Suppressor macrophage treated with lipopolysaccharide for 1 hour (primary cell): ENCODE data around the gene SORBS2.
"Not testable (repeated sequence)": the region's sequence is repeated elsewhere in the genome, so short reads cannot be mapped to it uniquely, and the experiment has no call there.

Experiments
- DNase-seq, 3 donors: peaks; one replicate each; pipeline ENCODE4 v3.0.0-alpha.2; 2020 to 2022

Gene SORBS2, protein sequence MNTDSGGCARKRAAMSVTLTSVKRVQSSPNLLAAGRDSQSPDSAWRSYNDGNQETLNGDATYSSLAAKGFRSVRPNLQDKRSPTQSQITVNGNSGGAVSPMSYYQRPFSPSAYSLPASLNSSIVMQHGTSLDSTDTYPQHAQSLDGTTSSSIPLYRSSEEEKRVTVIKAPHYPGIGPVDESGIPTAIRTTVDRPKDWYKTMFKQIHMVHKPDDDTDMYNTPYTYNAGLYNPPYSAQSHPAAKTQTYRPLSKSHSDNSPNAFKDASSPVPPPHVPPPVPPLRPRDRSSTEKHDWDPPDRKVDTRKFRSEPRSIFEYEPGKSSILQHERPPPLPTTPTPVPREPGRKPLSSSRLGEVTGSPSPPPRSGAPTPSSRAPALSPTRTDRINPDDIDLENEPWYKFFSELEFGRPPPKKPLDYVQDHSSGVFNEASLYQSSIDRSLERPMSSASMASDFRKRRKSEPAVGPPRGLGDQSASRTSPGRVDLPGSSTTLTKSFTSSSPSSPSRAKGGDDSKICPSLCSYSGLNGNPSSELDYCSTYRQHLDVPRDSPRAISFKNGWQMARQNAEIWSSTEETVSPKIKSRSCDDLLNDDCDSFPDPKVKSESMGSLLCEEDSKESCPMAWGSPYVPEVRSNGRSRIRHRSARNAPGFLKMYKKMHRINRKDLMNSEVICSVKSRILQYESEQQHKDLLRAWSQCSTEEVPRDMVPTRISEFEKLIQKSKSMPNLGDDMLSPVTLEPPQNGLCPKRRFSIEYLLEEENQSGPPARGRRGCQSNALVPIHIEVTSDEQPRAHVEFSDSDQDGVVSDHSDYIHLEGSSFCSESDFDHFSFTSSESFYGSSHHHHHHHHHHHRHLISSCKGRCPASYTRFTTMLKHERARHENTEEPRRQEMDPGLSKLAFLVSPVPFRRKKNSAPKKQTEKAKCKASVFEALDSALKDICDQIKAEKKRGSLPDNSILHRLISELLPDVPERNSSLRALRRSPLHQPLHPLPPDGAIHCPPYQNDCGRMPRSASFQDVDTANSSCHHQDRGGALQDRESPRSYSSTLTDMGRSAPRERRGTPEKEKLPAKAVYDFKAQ (N-terminal part only)

DNA sequence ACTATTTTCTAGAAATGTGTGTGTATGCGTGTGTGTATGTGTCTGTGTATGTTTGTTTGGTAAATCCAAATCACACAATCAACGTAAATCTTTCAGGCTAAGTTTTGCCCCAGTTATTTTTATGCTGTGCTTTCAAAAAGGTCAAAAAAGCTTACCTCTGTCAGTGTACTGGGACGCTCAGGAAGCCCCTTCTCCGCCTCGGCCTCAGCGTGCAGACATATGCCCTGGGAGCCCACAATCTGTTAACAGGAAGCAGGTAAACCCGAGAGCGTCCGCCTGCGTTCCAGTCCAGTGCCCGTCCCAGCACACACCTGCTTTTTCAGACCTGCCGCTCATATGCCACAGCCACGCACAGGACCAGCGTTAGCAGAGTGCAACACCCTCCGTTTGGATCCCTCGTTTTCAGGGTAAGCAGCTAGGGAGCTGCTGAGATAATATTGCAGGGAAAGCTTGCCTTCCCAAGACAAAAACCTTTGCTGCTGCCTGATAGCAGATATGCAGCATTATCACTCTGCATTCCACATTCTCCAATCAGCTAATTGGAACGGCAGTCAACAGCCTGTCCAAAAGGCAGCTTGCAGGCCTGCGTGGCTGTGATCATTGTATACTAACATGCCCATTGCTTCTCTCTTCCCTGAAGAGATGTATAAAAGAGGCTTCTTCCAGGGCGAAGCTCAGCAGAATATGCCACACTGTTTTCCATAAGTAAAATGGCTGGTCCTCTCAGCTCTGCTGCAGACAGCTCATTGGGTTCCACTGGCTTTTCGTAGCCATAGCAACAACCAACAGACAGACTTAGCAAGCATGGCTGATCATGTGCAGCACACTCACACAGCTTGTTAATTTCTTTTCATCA lies at the start of gene SORBS2:
Gene SORBS2, minus strand, starts transcription at position 686 of the 856 bp plus-strand sequence. CDS start 121,623 bp downstream, outside the sequence.
- DNase-seq, result no peak

- peak in 1 of 3 donors; percentile 8 for DNase-seq
These were observed 47.1 kb upstream of the SORBS2 start for GRCh38 chr4:185859111-185859510.

- not testable (repeated sequence) for DNase-seq
These were observed 45.6 kb upstream of the SORBS2 start for GRCh38 chr4:185857561-185857960.

GRCh38 chr4:185853841-185854240 lies 41.8 kb upstream of the SORBS2 start:
- DNase-seq, result no peak

DNA sequence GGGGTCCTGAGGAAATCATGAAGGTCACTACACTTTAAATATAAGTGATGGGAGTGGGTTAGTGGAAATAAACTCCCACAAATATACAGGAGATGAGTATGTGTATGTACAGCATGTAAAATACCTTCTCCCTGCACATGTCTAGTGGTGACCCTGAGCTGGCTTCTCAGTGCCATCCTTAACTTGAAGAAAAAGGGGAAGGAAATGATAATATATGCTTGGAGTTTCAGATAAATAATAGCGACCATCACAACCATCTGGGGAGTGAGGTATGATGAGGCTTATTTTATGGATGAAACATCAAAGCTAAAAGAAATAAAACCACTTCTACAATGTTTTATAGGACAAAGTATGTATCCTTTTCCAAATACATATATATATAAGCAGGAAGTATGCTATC lies 41.0 kb upstream of the SORBS2 start:
- DNase-seq, result no peak

GRCh38 chr4:185849664-185850550 lies 37.9 kb upstream of the SORBS2 start:
- DNase-seq, result no peak

DNA sequence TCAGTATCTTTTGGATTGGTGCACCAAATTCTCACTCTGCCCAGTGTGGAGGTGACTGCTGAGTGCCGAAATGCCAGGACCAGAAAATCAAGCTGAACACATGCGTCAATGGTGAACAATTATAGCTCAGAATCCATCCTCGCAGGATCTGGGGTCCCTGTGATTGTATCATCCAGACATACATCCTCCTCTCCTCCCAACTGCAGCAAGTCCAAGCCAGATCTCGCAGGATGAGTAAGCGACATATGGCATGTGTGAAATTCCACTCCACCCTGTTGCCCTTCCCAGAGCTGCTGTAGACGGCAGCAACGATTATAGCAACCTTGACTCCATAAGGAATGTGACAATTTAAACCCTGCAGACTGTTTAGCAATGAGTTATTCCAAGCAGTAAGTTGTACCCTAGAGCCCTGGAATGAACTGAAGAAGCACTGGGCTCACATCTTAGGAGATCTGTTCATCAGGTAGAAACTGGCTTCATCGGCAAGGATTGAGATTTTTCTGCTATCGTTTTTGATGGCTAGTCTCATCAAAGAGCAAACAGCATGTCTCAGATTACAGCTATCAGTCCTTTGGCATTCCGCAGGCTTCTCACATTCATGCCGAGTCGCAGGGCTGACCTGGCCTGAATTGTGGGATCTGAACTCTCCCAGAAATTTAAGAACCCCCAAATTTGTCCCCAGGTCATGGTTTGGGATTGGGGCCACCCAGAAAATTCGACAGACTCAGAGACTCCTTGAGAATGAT lies 35.5 kb upstream of the SORBS2 start:
- DNase-seq, result no peak

GRCh38 chr4:185846505-185847150 lies 34.6 kb upstream of the SORBS2 start:
- DNase-seq, result no peak

GRCh38 chr4:185845966-185846365 lies 34.0 kb upstream of the SORBS2 start:
- no peak for DNase-seq

- no peak for DNase-seq
These were observed 29.5 kb upstream of the SORBS2 start for GRCh38 chr4:185841451-185841850.

DNA sequence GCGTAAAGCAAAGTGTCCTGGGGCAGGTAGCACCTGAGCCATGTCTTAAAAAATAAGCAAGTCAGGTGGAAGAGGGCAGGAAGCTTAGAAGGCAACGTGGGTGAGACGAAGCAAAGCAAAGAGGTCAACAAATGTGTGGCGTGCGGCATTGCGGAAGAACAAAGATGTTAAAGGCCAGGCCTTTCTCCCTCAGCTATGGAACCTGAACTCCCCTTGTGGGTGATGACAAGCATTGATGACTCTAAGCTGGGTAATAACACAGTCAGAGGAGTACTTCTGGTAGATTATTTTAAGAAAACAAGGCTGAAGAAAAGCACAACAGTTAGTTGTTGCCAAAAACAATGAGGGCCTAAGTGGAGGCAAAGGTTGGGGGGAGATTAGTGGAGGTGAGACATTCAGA lies 29.0 kb upstream of the SORBS2 start:
- no peak for DNase-seq

DNA sequence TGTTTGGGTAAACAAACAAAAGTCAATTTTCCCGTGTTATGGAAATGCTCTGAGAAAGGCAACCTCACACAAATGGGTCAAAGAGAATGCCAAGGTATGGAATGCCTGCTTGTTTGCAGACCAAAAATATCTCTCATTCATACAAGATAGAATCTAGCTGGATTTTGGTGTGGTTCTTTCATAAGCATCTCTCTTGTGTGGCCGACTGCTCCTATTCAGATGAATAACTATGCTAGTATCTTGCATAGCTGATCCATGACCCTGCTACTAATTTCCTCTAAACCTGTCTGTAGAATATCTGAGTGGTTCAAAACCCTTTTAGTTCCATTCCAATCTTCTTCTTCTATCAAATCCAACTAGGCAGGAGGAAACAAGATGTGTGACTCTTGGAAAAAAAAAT lies 28.2 kb upstream of the SORBS2 start:
- DNase-seq, result no peak

DNA sequence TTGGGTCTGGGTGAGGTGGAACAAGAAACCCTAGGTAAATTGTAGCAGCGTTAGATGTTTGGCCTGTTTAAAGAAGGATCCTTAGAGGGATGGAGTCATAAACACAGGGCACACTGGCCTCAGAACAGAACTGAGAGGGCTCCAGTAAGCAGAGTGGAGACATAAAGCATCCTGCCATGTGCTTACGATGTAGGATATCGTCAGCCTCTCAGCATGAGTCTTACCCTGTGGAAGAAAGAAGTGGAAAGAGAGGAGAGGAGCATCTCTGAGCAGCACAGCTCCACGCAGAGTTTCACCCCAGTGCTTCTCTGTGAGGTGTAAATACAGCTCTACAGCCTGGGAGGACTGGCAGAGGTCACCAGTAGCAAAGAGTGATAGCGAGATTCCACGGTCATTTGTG lies 27.8 kb upstream of the SORBS2 start:
- DNase-seq, result no peak

DNA sequence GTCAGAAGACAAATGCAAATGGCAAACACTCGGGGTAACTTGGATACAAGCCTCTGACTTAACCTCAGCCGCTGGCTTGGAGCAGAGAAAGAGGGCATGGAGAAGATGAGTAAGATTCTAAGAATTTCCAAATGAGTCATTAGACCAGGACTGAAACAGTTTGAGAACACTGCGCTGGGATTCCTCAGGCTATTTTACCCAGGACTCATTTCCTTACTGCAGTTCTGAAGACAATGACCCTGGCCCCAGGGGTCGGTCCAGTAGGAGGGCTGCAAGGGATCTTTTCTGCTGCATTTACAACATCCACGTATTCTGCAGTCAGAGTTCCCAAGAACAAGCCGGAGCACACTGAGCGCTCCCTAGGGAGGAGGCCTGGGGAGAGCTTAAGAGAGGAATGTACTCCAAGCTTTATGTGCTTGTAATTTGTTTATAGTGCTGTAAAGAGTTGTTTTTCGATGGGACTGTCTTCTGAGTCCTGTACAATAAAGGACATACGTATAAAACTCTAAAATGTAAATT lies 27.3 kb upstream of the SORBS2 start:
- peak; percentile 2 to 22 (median 17) for DNase-seq

DNA sequence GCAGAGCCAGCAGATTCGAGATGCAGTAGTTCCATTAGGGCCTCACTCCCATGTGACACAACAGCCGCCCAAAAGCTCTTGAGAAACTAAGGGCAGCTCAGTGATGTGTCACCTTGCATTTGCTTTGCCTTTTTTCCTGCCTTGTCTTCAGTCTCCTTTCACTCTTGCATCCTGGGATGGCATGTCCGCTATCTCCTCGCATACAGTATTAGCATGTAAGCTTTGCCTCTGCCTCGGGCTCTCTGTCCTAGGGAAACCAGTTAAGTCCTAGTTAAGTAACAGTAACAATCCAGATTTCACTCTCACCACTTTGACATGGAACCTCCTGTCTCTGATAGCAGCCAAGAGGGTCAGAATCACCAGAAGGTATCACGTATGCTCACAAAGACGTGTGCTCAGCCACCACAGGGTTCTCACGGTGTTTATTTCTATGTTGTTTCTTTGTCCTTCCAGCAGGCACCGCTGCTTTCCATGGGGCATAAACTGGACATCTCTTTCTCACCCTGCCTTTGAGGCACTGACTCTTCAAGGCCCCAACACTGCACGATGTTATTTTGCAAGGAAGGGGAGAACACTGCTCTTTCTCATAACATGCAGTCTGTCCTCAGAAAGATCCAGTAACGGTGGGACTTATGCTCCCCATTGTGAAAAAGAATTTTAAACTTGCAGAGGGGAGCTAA lies 26.7 kb upstream of the SORBS2 start:
- no peak for DNase-seq

- DNase-seq, result no peak
These were observed 26.1 kb upstream of the SORBS2 start for GRCh38 chr4:185838104-185838452.

DNA sequence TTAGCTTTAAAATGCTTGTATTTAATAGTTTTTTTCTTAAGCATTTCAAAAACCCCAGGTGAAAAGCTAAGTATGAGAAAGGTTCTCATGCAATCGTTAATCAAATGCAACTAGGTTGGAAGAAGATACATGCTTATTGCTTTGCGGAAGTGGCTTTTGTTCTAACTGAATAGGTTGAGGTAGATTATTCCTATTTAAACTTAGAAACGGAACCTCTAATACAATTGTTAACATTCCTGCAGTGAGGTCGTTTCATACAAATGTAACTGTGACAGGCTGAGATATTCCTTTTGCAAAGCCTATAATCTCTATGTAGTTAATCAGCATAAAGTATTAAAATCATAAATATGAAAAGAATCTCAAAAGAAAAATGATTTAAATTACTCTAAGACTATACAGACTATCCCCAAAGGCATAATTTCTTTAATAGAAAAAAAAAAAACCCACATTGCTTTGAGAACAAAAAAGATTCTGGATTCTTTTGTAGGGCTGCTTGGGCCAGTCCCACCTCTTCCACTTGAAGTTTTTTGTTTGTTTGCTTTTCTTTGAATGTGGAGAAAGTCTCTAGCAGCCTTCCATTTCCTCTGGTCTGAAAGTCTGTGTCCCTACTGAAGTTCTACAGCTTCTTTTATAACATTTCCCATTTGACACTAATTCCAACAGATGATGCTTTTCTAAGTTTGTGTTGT lies 25.6 kb upstream of the SORBS2 start:
- DNase-seq, result no peak

- no peak for DNase-seq
These were observed 24.5 kb upstream of the SORBS2 start for GRCh38 chr4:185836241-185837084.
